GM21576 (cell line): ENCODE results near the gene RHOBTB3.

Experiments used
- ATAC-seq: cut with Tn5 transposase; IDR thresholded peaks from one replicate; pipeline ENCODE4 v1.9.1; 2021; ENCODE audit warnings: mild to moderate bottlenecking, moderate library complexity; ENCODE audit not compliant: unreplicated experiment

The RHOBTB3 gene

DNA sequence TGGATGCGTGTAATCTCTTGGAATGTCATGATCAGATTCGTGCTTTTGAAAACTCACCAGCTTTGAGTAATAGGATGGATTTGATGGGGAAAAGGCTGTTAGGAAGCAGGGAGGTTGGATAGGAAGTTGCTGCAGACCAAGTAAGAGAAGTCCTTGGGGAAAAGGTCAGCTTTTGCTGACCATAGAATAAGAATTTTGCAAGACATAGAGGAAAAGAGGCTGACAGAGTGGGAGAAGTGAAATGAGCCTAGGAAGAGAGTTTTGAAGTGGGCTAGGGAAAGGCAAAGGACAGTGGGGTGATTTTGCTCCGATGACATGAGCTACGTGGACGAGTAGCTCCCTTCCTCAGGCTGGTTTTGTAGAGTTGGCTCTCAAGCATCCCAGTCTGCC lies 31.5 kb downstream of the RHOBTB3 start:
- ATAC-seq: no peak

DNA sequence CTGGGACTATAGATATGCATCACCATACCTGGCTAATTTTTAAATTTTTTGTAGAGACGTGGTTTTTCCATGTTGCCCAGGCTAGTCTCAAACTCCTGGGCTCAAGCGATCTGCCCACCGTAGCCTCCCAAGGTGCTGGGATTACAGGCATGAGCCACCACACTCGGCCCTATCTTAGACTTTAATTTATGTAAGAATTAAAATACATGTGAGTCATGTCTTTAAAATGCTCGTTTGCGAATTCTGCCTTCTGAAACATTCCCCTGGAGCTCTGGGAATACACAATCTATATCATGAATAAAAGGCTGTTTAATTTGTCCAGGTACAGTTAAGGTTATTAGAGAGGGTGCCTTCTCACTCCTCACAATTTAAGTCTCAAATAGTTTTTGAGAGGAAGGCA lies 32.8 kb downstream of the RHOBTB3 start:
- no peak for ATAC-seq

DNA sequence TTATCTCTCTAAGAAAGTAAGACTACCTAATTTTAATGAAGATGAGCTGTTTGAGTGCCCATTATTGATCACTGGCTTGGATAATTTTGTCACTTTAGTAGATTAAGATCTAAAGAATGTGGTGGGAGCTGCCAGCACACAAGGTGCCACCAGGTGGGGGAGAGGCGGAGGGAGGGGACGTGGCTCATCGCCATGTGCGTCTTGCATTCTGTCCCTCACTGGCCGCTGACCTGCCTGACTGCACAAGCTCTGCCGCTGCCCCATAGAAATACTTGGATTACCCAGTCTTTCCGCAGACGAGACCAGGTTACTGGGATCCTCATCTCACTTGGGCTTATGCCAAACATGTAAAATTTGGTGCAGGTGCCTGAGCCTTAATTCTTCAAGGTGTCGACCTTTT lies 37.6 kb downstream of the RHOBTB3 start:
- ATAC-seq: no peak

DNA sequence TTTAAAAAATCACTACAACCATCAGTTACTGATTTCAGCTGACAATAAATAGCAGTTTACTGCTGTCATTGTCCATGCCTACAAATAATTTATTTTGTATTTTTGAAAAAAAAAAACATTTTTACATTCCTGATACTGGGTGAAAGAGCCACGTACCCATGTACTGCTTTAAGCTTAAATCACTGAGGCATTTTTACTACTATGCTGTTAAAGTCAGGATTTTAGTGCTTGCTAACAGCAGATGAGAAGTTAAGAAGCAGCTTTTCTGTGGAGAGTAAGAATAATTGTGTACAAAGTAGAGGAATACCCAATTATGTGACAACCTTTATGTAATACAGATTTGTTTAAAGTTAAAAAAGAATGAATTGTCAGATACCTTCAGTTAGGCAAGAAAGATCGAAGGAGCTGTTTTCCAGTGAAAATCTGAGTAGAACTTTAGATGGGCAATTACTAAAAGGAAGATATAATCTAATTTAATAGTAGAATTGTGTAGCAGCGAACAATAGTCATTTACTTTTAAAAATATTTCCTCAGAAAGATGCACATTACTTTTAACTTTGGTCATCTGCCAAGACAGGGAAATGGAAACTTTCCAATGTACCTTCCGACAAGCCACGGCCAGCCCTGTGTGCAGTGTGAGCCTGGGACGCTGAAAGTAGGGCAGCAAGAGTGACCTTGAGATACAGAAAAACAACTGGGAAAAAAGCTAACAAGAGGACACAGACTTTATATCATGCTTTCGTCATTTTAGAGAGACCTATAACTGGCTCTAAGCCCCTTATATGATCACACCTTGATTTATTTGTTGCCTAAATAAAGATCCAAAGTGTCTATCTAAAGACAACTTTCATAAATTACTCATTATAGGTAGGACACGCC lies 39.9 kb downstream of the RHOBTB3 start:
- no peak for ATAC-seq

DNA sequence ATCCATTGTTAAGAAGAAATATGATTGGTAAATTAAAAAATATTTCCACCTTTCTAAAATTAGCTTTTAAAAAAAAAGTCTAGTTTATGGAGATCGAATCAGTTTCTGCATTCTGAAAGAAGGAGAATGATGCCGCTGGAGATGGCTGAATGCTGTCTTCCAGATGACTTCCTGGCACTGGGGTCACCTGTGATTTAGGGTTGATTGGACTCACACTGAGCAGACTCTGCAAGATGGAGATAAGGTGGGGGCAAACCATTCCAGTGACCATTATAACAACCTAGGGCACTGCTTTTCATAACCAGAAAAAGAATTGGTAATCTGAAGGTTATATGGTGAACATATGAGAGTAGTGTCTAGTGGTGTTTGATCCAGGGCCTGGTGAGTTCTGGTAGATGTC lies 40.8 kb downstream of the RHOBTB3 start:
- ATAC-seq: no peak

DNA sequence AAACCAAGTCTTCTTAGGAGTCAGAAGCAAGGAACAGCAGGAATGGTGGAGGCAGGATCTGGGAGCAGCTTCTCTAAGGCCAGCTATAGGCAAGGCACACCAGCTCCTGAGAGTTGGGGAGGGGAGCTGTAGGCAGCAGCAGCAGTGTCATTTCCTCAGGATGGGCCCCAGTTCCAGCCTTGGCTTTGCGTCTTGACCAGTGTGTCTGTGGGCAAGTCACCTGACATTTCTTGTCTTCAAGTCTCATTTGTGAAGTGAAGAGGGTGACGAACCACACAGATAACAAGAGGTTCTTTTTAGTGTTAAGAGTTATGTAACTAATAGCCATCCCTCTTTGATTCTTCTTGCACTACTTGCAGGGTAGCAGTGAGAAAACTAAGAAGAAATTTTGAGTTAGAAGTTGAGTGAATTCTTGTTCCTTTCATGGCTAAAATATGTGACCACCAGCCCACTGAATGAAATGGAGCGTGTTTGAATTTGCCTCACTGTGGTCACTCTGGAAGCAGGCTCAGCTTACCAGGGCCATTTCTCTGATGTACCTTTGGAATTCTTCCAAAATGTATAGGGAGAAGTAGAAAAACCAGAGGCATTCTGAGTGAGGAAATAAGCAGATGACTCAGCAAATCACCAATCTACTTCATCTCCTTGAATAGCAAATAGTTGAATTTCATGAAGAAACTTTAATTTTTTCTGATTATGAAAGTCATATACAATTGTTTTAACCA lies 42.4 kb downstream of the RHOBTB3 start:
- no peak for ATAC-seq

DNA sequence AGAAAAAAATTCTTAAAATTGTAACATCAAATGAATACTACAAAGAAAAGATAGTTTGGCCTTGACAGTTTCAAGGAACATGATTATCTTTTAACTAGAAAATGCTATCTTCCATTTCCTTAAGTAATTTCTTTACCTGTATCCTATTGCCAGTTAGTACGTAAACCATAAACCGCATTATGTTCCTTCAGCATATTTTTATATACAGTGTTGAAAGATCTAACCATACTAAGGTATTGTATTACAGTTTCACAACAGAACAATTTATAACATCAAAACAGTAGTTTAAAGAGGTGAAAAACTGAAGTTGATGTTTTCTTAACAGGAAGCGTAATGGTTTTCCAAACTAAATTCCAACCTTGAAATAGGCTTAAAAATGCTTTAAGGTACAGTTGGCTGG lies 46.3 kb downstream of the RHOBTB3 start:
- no peak for ATAC-seq

DNA sequence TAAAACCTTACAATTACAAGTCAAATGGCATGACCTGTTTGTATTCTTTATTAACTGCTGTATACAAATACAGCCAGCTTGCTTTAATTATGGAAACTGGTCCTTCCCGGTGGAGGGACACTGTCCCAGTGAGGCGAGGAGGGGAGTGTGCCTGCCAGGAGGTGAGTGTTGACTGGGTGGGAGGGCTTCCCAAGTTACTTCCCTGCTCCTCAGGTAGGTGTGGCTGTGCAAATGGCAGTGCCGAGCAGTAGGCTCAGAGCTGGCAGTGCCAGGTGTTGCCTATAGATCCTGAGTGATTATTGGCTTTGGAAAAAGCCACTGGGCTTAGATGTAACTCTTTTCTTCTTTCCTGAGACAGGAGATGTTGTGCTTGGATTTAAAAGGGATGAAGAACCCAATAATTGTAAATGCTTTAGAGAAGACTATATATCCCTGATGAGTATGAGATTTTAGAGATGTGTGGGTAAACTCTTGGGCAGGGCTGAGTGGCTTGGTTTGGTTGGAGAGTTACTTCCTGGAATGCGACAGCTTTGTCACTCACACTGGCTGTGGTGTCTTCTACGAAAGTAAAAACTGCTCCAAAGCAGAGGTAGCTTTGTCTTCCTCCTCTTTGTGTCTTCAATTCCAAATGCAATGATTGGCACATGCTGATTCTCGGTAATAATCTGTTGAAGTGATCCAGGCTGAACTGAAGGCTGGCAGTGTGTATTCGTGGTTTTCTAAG lies 47.7 kb downstream of the RHOBTB3 start:
- no peak for ATAC-seq

DNA sequence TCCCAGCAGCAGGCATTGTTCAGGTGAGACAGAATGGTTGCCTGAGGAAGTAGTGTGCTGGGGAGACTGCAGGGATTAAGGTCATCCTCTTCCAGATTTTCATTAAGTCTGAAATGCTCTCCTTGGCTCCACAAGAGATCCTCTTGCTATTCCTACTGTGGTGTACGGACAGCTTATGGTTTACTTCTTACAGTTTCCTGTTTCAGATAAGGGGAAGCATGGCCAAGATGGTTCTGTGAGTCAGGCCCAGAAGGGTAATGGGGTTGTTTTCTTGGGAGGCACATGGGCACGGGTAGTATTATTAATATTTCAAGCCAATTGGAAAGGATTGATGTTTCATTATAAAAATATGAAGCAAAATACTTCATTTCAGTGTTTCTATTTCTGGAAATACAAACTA lies 48.5 kb downstream of the RHOBTB3 start:
- ATAC-seq: no peak

DNA sequence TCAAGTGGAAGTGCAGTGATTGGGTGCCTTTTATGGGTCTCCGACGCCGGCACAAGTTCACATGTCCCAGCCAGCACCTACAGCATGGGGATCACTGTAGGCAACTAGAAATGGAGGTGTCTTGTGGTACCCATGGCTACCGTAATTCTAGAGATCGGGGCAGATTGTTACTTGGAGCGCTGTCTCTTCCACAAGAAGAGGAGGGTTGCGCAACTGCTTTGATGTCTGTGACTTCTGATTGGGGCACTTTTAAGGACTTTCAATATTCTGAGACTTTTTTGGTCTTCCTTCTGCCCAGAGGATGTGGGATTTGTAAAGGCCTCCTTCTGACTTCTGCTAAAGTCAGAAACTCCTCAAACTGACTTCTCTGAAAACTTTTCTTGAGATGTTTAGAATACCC lies 49.5 kb downstream of the RHOBTB3 start:
- no peak for ATAC-seq

DNA sequence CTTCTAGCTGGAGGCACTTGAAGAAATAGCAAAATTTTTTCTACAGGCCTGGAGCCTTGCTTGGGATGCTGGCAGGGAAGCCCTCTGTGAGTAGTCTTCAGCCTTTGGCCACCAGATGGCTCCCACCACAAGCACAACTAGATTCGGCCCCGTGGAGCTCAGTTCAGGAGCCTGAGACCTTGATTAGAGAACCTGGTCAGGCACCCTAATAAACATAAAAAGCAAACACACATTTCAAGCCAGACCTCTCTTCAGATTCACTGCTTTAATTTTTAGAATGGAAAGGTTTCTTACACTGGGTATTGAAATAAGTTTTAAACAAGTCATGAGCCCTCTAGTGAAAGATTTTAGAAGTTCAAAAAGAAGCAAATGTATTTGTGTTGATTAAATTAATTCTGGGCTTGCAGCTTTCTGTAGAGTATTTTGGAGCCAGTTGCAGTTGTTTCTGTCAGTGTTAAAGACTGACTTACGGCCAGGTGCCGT lies 50.0 kb downstream of the RHOBTB3 start:
- peak; percentile 98 for ATAC-seq

DNA sequence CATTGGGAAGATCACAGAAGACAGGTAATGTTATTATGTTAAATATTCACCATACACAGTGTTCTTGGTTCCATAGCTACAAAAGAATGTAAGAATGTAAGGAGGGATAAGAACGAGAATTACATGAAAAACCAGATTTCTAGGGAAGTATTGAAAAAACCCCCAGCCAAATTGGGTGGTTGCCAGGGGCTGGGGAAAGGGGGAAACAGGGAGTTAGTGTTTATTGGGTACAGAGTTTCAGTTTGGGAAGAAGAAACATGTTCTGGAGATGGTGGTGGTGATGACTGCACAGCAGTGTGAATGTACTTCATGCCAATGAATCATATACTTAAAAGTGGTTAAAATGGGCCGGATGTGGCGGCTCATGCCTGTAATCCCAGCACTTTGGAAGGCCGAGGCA lies 51.0 kb downstream of the RHOBTB3 start:
- no peak for ATAC-seq

DNA sequence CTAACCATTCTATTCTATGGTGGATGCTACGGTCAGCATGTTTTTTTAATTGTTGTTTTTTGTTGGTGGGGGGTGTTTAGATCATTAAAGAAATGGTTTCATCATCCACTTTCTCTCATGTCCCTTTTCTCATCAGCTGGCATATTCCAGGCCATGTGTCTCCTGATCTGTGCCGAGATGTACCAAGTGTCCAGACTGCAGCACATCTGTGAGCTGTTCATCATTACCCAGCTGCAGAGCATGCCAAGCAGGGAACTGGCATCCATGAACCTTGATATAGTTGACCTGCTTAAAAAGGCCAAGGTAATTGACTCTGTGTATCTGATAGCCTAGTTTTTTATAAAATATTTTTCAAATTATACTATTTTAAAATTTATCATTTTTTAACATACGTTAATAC lies 52.5 kb downstream of the RHOBTB3 start:
- no peak for ATAC-seq

DNA sequence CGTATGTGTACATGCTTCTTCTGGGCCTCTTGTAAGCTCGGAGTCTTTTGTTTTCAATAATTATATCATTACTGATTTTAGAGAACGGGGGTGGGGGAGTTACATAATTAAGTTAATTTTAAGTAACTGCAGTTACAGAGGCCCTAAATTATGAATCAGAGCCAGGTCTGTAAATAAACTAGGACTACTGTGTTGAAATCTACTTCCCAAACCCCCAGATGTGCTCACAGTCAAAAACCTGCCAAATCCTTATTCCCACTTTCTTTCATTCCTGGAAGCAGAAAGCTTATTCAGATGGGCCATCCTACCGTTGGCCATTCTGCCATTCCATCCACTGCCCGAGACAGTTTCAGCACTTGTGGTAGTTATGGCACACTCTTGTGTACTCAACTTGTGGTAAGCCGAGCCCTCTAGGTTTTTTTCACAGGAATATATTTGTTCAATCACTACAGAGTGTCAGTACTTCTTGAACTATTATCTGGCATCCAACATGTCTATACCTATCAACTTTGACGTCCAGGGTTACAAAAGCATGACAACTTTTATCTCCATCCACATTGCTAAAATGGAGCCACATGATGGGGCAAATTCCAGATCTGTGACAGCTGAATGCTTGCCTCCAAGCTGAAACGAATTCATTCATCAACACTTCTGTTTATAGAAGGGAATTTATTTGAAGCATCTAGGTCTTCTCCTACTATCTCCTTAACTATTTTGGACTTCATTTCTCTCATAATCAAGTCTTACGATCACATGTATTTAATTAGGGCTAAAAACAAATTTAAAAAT lies 53.6 kb downstream of the RHOBTB3 start:
- ATAC-seq: no peak

DNA sequence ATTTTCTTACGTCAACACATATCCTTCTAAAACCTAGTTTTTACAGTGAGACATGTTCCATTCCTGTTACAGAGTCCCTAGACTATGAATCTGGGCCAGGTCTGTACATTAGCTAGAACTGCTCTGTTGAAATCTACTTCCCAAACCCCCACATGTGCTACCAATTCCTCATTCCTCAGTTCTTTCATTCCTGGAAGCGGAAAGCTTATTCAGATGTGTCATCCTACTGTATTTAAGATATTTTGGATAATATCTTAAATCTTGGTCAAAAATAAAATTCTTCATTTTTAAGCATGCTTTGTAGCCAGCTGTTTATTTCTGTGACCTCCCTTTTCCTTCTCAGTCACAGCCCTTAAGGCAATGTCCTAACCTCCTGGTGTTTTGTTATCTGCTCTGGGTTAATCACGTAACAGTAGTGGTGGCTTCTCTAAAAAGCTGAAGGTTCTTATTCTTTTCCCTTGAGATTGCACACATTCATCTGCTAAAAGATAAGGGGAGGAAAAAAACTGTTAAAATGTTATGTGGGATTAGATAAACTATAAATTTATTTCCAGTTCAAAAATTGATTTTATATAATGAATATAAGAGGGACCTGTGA lies 55.8 kb downstream of the RHOBTB3 start:
- ATAC-seq: no peak

DNA sequence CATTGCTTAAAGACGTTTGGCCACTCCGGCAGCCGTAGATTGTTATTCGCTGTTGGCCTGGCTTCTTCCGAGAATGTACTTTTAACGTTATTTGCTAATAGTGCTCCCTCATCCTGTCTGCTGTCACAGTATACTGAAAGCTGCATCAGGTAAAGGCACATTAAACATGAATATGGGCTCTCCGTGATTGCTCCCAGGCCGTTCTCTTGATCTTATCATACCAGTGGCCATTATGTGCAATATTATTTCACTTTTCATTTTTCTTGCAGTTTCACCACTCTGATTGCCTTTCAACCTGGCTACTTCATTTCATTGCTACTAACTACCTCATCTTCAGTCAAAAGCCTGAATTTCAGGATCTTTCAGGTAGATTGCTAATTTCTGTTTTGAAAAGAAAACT lies 57.4 kb downstream of the RHOBTB3 start:
- no peak for ATAC-seq

DNA sequence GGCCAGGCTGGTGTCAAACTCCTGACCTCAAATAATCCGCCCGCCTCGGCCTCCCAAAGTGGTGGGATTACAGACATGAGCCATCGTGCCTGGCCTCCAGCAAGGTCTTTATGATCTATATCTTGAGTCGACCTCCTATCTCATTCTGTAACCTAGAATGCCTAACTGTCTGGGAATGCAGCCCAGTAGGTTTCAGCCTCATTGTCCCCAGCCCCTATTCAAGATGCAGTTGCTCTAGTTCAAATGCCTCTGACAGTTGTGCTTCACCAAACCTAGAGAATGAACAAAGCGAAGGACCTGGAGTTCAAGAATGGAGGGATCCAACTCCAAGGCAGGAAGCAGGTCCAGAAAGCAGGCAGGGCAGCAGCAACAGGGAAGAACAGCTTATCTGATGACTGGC lies 60.6 kb downstream of the RHOBTB3 start:
- ATAC-seq: no peak

DNA sequence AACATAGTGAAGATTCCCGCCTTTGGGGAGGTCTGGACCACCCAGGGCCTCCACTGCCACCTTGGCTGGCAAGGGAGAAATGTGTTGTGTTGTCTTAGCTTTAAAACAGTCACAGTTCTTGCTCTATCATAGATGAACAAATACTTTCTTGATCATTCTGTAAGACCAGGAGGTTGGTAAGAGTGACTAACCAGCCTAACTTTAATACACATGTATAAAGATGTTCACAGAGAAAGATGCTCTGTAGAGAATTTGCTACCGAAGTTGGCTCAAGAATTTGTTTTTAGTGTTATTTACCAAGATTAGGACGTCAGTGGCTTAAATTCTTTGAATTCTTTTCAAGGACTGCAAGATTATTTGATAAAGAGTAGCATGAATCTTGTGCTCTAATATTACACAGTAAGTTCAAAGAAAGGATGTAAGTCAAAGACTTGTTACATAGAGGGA lies 63.0 kb downstream of the RHOBTB3 start:
- no peak for ATAC-seq

DNA sequence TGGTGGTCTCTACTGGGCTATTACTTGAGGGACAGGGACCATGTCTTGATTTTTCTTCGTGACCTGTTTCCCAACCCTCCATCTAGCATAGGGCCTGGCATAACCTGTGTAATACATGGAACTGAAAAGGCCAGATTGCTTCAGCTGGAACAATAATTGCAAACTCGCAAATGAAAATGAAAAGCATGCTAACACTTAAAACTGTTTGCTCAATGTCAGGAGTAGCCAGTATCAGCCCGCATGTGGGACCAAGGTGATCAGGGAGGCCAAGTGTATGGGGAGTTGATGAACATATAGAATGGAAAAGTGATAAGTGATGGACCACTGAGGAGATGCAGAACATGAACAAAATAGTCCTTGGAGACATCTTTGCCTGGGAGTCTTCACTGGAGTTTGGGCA lies 66.2 kb downstream of the RHOBTB3 start:
- ATAC-seq: no peak

DNA sequence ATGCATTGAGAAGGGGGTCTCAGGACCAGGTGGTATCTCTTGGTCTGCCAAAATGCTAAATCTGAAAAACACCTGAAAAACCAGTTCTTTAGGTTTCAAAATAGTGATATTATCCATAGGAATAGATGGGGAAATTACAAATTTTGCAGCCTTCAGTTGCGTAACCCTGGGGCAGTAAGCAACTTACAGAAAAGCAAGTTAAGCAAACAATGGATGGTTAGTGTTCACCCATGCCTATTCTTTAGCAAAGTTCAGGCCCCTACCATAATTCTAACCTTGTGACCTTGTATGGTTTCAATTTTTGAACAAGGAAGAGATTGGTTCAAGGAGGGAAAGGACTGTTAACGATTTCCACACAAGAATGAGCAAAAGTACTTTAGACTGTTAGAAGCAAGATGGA lies 66.9 kb downstream of the RHOBTB3 start:
- no peak for ATAC-seq
